Keratinocyte (primary cell): ENCODE data around the gene GFY. TPM values are rescaled to one million over a fixed set of nuclear protein-coding genes. Genes with fewer than 3 reads are reported as not detected.
"Not testable (repeated sequence)": the region's sequence is repeated elsewhere in the genome, so short reads cannot be mapped to it uniquely, and the experiment has no call there.

Experiments
- DNase-seq: peaks from one replicate; pipeline ENCODE4 v3.0.0-alpha.2; 2011; ENCODE audit warnings: low read depth, missing footprints, low spot score
- FAIRE-seq: peaks from 2 replicates; lab custom pipeline; 2011; peaks lifted over from hg19 to GRCh38; lab: Jason Lieb, UNC
- H2AFZ ChIP-seq: 2 replicates; pipeline ENCODE4 v1.6.0; 2012; ENCODE audit warnings: low read length, control low read depth, inconsistent platforms; ENCODE audit not compliant: control insufficient read depth
- H3K27ac ChIP-seq: 2 replicates; pipeline ENCODE4 v1.5.1; 2011; ENCODE audit warnings: low read length; ENCODE audit not compliant: control insufficient read depth, insufficient read depth
- H3K27me3 ChIP-seq: 3 replicates; pipeline ENCODE4 v1.6.0; 2011; ENCODE audit warnings: low read length; ENCODE audit not compliant: control insufficient read depth, insufficient read depth; ENCODE audit errors: extremely low read depth
- H3K36me3 ChIP-seq, 2 experiments: 2 replicates in 1 of 2; 3 replicates in 1 of 2; pipeline ENCODE4 v1.5.1; 2011; ENCODE audit warnings: low read length in 2 of 2, mild to moderate bottlenecking in 1 of 2; ENCODE audit not compliant: control insufficient read depth in 2 of 2, insufficient read depth in 2 of 2; ENCODE audit errors: extremely low read depth in 1 of 2
- H3K4me1 ChIP-seq: 3 replicates; pipeline ENCODE4 v1.5.1; 2011; ENCODE audit warnings: low read length; ENCODE audit not compliant: control insufficient read depth, insufficient read depth; ENCODE audit errors: extremely low read depth
- H3K4me2 ChIP-seq: 3 replicates; pipeline ENCODE4 v1.6.0; 2011; ENCODE audit warnings: low read depth, low read length; ENCODE audit not compliant: control insufficient read depth, insufficient read depth; ENCODE audit errors: extremely low read depth
- H3K4me3 ChIP-seq, 3 experiments: fragments of 200-600 bp in 1 of 3; sonication (generic) in 1 of 3; 2 replicates in 2 of 3; 3 replicates in 1 of 3; pipeline ENCODE4 v1.5.1; 2011 to 2016; ENCODE audit warnings: low read length in 3 of 3, mild to moderate bottlenecking in 3 of 3, control low read depth in 2 of 3, inconsistent platforms in 1 of 3, low read depth in 1 of 3, mixed read lengths in 1 of 3, mixed run types in 1 of 3, moderate library complexity in 1 of 3; ENCODE audit not compliant: control insufficient read depth in 2 of 3, insufficient read depth in 2 of 3; ENCODE audit errors: extremely low read depth in 1 of 3
- H3K79me2 ChIP-seq: 2 replicates; pipeline ENCODE4 v1.6.0; 2012; ENCODE audit warnings: low read length; ENCODE audit not compliant: control insufficient read depth, insufficient read depth
- H3K9ac ChIP-seq: 3 replicates; pipeline ENCODE4 v1.6.0; 2011; ENCODE audit warnings: low read length; ENCODE audit not compliant: control insufficient read depth, insufficient read depth; ENCODE audit errors: extremely low read depth
- H3K9me1 ChIP-seq: 3 replicates; pipeline ENCODE4 v1.6.0; 2011; ENCODE audit warnings: low read length; ENCODE audit not compliant: control insufficient read depth, insufficient read depth; ENCODE audit errors: extremely low read depth
- H3K9me3 ChIP-seq: 2 replicates; pipeline ENCODE4 v1.5.1; 2012; ENCODE audit warnings: low read depth, low read length; ENCODE audit not compliant: control insufficient read depth
- H4K20me1 ChIP-seq: 3 replicates; pipeline ENCODE4 v1.6.0; 2011; ENCODE audit warnings: low read length; ENCODE audit not compliant: control insufficient read depth, insufficient read depth; ENCODE audit errors: extremely low read depth
- CTCF ChIP-seq, 3 experiments: IDR thresholded peaks in 1 of 3; conservative IDR thresholded peaks in 1 of 3; optimal IDR thresholded peaks in 1 of 3; 2 replicates in 2 of 3; 3 replicates in 1 of 3; pipeline versions ENCODE3 to v1.5.1; 2011; ENCODE audit warnings: low read length in 3 of 3, mild to moderate bottlenecking in 3 of 3, moderate library complexity in 2 of 3, control low read depth in 1 of 3, inconsistent platforms in 1 of 3; ENCODE audit not compliant: insufficient read depth in 2 of 3; ENCODE audit errors: extremely low read depth in 1 of 3
- EZH2 ChIP-seq: IDR thresholded peaks from one replicate; pipeline ENCODE4 v1.6.1; 2012; ENCODE audit warnings: inconsistent platforms, mild to moderate bottlenecking, low read length, moderate library complexity
- dilution Hi-C: fragments of 300-500 bp; cut with MboI; formaldehyde crosslinking; loops from one replicate; pipeline ENCODE4 v1.7.0; 2020; ENCODE audit warnings: low sequenced_read_pairs; ENCODE audit not compliant: extremely low pct_ligation_motif_present
- polyA plus RNA-seq, 5 experiments: library from polyadenylated mRNA; depleted of rRNA in 3 of 5; stranded (reverse) in 3 of 5; stranded (forward) in 1 of 5; unstranded in 1 of 5; fragments of >200 nt; gene quantifications; 1 replicate in 1 of 5; 2 replicates in 3 of 5; 3 replicates in 1 of 5; pipeline versions ENCODE4 v1.2.1 to v1.2.3, GENCODE V29; 2011 to 2012; ENCODE audit warnings: missing spikeins in 2 of 5, low read depth in 1 of 5, low replicate concordance in 1 of 5

The GFY gene
- polyA plus RNA-seq, 1 donor (not counting 4 experiments of a cell fraction or from before 2014, with no cell fraction given): not detected

- no peaks in the 10 kb centered on the region for H4K20me1 ChIP-seq
- H3K27me3 ChIP-seq: peaks cover 4% of the 10 kb centered on the region
- DNase-seq: no peak
- FAIRE-seq: no peak
- no peaks in the 10 kb centered on the region for H3K9me1 ChIP-seq
- H3K79me2 ChIP-seq: no peaks in the 10 kb centered on the region
- no peak overlapping the region for H3K27ac ChIP-seq
- no peaks in the 10 kb centered on the region for H3K9me3 ChIP-seq
- H3K36me3 ChIP-seq: peaks cover 0 to 2% of the 10 kb centered on the region in 2 experiments
- H3K9ac ChIP-seq: no peak overlapping the region
- dilution Hi-C loops: no loop called here
- no peak for TF ChIP-seq CTCF (optimal IDR thresholded peaks at IDR 0.05 in 1 of 3, IDR thresholded peaks at IDR 0.05 in 1 of 3, conservative IDR thresholded peaks at IDR 0.05 in 1 of 3; ENCODE audit: extremely low read depth in 1 of 3, insufficient read depth in 2 of 3, low read length in 3 of 3)
- no peak for TF ChIP-seq EZH2
- H2AFZ ChIP-seq: no peak overlapping the region
- peaks cover 18% of the 10 kb centered on the region for H3K4me1 ChIP-seq
- no peak overlapping the region for H3K4me3 ChIP-seq
- H3K4me2 ChIP-seq: no peak overlapping the region
Observed at GRCh38 chr19:49470615-49470978, 45.4 kb downstream of the GFY start.

GRCh38 chr19:49472936-49473335 is 47.7 kb downstream of the GFY start:
- Histone ChIP-seq H3K9ac (no peak overlapping the region), H3K4me3 (no peak overlapping the region), H3K4me2 (no peak overlapping the region), H3K79me2 (no peaks in the 10 kb centered on the region), H4K20me1 (no peaks in the 10 kb centered on the region), H3K27me3 (peaks cover 4% of the 10 kb centered on the region), H3K27ac (no peak overlapping the region), H3K9me1 (no peaks in the 10 kb centered on the region), H3K36me3 (no peaks in the 10 kb centered on the region), H3K9me3 (no peaks in the 10 kb centered on the region), H3K4me1 (peaks cover 17% of the 10 kb centered on the region), H2AFZ (no peak overlapping the region)
- DNase-seq: no peak
- dilution Hi-C loops: no loop called here
- FAIRE-seq: no peak
- TF ChIP-seq EZH2 (no peak), CTCF (optimal IDR thresholded peaks at IDR 0.05 in 1 of 3, IDR thresholded peaks at IDR 0.05 in 1 of 3, conservative IDR thresholded peaks at IDR 0.05 in 1 of 3; ENCODE audit: extremely low read depth in 1 of 3, insufficient read depth in 2 of 3, low read length in 3 of 3) (no peak)

DNA sequence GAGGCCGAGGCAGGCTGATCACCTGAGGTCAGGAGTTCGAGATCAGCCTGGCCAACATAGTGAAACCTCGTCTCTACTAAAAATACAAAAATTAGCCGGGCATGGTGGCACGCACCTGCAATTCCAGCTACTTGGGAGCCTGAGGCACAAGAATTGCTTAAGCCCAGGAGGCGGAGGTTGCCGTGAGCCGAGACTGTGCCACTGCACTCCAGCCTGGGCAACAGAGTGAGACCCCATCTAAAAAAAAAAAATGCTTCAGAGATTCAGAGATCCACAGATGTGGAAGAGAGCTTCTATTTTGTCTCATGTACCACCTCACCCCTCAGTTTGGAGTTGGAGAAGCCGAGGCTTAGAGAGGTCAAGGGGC is 48.3 kb downstream of the GFY start:
- H3K9me1 ChIP-seq, H3K27ac ChIP-seq, H3K9me3 ChIP-seq, dilution Hi-C loops, FAIRE-seq, H4K20me1 ChIP-seq, H3K36me3 ChIP-seq, DNase-seq, H3K27me3 ChIP-seq, H3K79me2 ChIP-seq: not testable (repeated sequence)
- H3K4me3 ChIP-seq: peak overlapping the region in 2 of 3 experiments; percentile 66 to 99
- H3K4me2 ChIP-seq: peak overlapping the region; percentile 74
- H3K9ac ChIP-seq: peak overlapping the region; percentile 69
- peak overlapping the region; percentile 81 for H2AFZ ChIP-seq
- peaks cover 11% of the 10 kb centered on the region for H3K4me1 ChIP-seq
